Dermis blood vessel endothelial cell (primary cell): ENCODE data around the gene RCBTB2. TPM values are rescaled to one million over a fixed set of nuclear protein-coding genes. Genes with fewer than 3 reads are reported as not detected.

Experiments
- DNase-seq: peaks from one replicate; pipeline ENCODE4 v3.0.0; 2010
- total RNA-seq: library from RNA; depleted of rRNA; stranded (reverse); fragments of >200 nt; gene quantifications from 2 replicates; pipeline ENCODE4 v1.2.3, GENCODE V29; 2014

The RCBTB2 gene
- total RNA-seq, 1 donor from 2014 or later = 24.8 TPM

DNA sequence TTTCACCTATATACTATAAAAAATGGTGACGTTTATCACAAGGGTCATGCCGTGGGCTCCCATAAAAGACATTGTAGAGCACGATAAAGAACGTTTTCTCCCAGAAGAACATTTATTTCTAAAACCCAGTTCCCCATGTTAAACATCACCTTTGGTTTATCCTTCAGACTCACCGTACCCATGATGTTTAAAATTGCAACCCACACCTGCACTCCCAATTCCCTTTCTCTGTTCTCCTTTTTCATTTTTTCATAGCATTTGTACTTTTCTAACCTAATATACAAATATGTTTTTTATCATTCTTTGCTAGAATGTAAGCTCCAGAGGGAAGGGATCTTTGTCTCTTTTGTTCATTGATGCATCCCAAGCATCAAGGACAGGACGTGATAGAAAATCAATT, 2.0 kb downstream of the RCBTB2 start:
- DNase-seq = no peak

DNA sequence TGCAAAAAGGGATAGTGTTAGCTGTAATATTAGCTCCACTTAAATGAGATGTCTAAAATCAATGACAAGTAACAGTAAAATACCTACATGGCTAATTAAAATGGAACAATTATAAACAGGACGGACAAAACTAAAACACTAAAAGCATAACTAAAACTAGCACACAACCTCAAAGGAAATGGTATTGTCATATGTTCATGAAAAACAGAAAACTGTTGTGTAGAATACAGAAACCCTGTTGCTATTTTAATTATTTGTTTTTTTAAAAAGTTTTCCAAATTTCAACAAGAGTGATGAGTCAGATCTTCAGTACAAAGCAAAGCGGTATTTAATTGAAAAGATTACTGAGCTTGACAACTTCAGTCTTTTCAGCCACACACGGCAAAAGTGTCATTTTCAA, 4.2 kb downstream of the RCBTB2 start:
- no peak for DNase-seq

DNA sequence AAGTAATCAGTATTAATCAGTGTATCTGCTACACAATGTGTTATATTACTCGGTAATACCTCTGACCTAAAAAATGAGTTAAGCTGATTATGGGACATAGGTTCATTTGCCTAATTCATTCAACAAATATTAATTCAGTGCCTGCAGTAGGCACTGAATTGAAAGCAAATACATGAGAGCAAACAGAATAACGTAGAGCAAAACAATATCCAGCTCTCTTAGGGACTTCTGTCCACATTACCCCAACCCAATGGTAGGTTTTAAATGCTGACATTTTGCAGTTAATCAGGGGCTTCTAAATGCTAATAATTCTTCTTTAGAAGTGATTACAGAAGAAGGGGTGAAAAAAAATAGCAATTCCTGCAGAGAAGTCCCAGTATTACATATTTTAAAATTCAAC, 4.9 kb downstream of the RCBTB2 start:
- no peak for DNase-seq

DNA sequence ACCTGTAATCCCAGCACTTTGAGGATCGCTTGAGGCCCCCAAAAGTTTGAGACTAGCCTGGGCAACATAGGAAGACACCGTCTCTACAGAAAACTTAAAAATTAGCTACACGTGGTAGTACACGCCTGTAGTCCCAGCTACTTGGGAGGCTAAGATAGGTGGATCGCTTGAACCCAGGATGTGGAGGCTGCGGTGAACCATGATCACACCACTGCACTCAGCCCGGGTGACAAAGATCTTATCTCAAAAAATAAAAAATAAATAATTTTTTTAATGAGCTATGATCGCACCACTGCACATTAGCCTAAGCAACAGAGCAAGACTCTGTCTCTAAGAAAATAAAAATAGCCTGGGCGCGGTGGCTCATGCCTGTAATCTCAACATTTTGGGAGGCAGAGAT, 6.6 kb downstream of the RCBTB2 start:
- no peak for DNase-seq

DNA sequence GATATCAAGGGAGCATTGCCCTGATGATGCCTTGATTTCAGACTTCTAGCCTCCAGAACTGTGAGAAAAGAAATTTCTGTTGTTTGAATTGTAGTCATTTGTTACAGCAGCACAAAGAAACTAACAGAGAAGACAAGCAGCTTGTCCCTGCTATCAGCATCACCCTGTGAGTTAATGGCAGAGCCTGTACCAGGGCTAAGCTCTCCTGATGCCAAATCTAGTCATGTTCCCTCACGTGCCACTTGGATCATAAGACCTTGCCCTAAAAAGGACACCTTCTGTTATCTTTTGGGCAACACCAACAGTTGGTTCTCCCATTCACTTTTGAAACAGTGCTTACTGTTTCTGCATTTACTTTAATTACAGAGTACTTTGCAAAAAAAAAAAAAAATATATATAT, 14.8 kb downstream of the RCBTB2 start:
- DNase-seq = no peak

DNA sequence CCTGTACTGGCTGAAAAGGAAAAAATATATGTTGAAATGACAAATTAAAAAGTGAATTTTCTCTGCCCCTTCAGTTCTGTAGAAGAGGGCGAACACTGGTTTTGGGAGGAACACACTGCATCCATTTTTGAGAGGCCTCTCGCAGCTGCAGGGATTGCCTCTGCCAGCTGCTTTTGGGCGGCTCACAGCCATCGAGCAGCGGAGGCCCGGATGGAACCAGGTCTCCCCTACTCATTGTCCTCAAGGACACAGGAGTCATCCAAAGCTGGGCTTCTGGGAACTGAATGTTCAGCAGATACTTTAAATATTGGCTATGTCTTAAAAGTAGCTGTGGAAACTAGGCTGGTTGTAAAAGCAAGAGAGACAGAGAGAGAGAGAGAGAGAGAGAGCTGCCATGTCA, 17.1 kb downstream of the RCBTB2 start:
- DNase-seq = no peak

DNA sequence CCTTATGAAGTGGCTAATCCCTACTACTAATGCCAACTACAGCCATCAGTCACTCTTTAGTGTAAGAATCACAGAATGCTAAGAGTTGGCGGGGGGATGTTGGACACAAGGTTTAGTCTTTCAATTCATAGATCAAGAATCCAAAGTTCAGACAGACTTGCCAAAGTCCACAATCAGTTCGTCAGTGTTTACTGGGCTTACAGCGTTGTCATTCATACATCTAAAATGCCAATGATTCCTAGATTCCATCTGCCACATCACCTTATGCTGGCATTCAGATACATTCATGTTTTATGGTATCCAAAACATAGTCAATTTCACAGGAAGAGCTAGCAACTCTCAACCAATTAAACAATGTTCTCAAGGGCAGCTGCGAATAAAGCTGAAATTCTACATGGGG, 18.1 kb downstream of the RCBTB2 start:
- DNase-seq = no peak

DNA sequence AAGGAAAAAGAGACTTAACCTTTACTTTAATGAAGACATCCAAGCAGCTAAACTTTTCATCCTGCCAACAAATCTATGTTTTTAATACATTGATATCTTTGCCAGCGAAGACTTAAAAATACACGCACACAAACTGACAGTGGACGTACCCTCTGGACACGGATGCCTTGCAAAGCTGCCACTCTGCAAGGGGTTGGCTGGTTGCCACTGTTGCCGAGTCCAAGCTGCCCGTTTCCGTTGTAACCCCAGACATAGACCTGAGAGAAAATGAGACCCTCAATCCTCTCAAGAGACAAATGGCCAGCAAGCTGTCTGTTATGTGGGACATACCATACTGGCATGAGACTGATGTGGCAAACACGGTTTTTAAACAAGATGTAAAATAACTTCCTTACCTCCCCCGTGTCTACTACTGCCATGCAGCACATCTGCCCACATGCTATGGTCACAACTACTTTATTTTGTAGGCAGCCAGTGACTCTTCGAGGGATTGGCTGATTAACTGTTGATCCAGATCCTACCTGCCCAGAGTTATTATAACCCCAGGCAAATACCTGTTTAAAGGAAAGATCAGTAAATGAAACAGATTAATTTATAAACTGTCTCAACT, 21.2 kb downstream of the RCBTB2 start:
- peak; percentile 36 for DNase-seq

DNA sequence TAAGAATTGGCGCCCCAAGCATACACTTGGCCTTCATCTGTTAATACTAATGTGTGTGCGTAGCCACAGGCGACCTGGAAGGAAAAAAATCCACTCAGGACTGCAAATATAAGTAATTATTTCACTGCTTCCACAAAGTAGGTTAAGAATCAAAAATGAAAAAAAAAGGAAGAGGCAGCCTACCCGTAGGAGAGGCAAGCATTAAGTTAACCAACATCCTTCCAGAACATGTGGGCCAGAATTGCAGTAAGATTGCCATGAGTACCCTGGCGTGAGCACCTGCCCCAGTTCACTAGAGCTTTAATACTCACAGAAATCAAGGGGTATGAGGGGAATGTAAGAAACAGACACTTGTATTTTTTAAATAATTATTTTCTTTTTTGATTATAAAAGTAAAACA, 22.2 kb downstream of the RCBTB2 start:
- no peak for DNase-seq

DNA sequence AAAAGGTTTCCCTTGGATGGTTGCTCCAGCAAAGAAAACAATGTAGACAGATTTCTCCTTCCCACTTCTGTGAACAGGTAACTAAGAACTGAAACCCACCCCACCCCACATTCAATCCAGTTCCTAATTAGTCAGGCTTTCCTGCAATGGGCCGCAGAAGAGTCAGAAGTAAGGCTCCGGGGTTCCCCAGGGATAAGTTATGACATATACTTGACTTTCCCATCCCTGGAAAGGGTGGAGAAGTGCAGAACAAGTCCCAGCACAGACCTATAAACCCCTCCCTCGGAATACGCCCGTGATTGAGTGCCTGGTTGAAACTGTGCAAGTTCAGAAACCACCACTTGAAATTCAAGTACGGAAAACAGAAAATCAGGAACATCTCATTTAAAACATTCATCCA, 24.9 kb downstream of the RCBTB2 start:
- DNase-seq = no peak

DNA sequence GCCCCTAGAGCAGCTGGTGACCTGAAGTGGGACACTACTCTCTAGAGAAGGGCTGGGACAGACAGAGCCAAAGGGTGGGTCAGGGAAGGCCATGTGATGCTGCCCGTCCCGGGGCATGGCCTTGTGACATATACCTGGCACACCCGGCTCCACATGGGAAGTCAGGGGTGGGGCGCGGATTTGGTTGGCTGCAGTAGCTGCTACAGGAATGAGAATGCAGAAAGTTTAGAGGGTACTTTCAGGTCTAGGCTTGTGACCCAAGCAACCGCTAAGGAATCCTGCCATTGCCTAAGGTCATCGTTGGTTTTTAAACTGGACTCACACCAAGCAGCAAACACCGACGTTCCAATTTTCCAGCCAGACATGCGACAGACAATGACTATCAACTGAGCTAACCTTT, 25.9 kb downstream of the RCBTB2 start:
- no peak for DNase-seq

DNA sequence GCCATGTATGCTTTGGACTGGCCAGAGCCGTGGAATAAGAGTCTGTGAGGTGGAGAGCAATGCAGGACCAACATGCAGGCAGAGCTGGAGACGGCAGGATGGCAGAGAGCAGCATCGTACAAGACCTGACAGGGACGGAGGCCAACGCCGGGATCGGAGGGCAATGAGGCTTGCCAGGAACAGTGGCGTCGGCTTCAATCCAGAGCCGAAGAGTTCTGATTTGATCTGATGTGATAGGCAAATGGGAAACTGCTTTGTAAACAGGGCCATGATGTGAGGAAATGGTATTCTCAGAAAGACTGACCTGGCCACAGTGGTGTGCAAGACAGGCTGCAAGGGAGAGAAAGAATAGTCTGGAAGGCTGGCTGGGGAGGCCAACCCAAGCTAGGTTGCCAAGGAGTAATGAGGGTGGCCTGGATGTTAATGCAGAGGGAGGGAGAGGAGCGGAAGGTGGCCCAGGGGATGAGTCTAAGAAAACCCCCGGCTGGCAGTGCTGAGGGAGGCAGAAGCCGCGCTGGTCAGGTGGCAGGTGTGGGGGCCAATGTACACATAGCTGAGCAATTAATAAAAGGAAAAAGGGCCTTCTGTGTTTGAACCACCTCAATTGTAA, 26.7 kb downstream of the RCBTB2 start:
- no peak for DNase-seq

DNA sequence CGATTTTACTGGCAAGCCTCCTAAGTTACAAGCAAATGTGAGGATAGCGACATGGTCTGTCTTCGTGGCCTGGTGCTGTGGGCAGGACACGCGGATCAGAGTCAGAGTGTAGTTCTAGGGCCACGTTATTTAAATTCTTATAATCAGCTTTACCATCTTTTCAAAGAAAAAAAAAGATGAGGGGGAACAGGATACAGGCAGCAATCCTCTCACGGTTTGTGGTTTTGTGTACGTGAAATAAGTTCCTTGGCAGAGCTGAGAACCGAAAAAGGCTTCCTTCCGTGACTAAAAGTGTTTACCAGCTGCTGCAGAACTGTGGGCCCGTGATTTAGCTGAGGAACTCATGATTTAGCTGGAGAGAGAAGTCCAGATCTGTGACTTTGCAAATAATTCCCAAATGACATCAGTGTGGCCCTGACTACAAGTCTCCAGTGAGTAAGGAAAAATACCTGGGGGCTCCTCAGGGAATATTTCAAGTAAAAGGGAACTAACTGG, 27.2 kb downstream of the RCBTB2 start:
- DNase-seq = no peak

DNA sequence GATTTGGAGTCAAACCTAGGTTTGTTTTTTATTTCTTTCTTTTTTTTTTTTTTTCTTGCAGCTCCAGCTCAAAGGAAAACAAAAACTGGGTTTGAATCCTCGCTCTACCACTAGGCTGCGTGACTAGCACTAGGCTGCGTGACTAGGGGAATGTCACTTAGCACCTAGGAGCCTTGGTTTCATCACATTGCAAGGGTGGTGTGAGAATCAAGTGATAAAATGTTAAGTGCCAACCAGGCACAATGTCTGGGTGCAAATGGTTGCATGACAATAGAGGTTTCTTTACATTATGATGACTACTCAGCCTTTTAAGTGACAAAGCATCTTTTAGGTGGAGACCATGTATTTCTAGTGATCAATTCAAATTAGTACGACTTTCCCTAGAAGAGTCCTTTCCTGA, 27.9 kb downstream of the RCBTB2 start:
- no peak for DNase-seq

DNA sequence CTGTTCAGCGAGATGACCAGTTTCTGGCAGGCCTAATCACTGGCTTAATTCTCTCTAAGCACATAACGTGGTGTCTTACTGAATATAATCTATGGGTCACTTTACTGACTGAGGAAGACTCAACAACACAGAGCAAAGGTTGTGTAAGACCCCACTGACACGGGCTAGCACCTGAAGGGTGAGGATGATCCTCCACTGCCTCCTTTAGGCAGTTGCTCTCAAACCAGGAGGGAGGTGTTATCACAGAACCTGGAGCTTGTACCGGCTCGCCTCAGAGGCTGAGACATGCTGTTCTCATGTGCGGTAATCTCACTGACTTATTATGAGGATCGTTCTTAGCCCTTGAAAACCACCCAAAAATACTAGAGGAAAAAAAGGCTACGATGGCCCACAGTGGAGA, 28.3 kb downstream of the RCBTB2 start:
- DNase-seq = no peak

DNA sequence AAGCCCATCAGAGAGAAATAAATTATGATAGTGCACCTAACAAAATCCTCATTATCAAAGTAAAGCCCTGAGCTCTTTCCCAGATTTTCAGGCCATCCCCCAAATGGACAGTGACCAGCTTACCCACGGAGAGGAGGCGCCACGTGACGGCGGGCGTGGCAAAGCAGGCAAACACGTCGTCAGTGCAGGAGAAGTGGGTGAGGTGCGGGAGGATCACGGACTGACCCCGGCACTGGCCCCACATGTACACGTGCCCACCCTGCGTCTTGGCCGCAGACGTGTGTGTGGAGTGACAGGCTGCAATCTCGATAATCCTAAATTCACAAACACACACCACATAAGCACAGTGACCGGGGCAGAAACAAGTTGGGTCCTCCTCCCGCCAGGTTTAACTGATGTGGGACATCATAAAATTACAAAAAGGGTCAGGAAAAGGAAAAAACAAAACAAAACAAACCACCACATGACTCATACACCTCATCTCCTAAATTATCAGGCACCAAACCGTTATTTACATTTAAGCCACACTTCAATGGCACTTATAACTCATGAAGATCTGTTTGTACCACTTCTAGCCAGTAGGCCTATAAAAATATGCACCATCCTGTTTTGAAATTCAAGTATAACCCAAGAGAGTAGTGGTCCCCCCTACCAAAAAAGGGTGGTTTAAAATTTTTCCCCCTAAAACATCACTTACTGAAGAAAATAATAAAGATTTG, 30.1 kb downstream of the RCBTB2 start:
- DNase-seq = no peak

DNA sequence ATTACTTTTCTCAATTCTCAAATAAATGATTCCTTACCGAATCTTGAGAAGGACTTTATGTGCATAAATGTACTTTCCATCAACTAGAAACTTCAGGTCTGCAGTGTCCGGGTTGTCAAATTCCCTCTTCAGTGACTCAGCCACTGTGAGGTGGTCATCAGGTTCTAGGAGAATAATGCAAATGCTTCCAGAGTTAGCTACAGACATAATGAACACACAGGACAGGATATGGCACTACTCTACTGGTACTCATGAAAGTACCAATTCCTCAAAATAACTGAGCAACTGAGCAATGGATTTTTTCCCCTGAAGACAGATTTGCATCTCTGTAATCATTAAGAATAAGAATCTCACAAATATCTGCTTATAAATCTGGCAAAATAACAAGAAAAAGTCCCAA, 31.2 kb downstream of the RCBTB2 start:
- no peak for DNase-seq

DNA sequence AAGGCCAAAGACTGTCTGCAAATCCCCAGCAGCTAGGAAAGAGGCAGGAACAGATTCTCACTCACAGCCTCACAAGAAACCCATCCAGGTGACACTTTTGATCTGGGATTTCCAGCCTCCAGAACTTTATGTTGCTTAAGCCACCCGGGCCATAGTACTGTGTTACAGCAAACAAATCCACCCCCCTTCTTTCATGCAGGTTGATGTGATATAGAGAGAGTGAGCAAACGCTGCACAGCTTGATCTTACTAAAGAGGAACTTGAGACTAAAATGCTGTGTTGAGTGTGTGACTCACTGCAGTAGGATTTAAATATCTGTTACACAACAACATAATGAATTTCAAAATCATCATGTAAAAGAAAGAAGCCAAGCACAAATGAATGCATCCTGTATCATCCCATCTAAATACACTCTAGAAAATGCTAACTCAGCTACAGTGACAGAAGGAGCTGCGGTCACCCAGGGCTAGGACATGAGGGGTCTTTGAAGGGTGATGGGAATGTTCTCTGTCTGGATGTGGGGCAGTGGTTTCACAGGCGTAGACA, 32.2 kb downstream of the RCBTB2 start:
- DNase-seq = no peak

DNA sequence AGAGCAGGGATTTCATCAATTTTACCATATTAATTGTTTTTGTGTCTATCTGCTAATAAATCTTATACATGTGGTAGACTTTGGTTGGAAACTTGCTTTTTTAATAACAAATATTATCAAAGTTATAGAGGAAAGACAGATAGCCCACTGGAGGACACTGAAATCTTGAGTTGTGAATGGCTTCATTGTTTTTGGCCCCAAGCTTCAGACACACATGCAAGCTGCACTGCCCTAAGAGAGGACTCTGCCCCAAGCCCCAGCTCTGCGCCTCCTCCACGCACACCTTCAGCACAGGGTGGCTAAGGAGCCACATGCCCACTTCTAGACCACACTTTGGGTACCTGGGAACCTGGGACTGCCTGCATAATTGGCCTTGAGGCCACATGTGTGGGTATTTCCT, 35.2 kb downstream of the RCBTB2 start:
- DNase-seq = no peak

DNA sequence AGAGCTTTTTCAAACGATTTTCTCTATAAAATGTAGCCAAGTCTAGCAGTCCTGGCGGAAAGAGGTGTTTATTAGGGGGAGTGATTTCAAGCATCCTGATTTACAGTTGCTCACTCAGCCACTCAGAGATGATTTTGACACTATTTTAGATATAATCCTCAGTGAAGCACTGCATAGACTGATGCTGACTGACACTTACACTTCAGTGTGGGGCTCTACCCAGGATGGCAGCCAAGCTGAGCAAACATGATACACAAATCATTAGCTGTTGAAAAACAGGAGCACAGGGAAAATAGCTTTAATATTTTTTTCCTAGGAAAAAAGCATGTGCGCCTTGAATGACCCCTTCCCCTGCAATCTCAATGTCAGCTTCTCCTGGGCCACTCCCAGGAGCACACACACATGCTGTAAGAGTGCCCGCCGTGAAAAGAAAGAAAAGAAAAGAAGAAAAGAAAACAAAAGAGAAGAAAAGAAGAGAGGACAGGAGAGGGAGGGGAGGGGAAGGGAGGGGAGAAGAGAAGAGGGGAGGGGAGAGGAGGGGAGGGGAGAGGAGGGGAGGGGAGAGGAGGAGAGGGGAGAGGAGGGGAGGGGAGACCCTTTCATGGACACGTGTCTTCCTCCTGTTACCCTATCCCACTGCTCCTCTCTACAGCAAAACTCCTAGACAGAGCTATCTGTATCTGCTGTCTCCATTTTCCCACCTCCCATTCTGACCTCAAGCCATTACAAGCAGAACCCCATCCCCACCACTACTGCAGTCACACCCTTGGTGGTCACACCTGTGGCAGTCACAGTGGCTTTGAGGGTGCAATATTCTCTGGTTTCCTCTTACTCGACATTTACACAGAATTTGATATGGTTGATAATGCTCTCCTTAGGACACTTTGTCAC, 36.4 kb downstream of the RCBTB2 start:
- DNase-seq = no peak

DNA sequence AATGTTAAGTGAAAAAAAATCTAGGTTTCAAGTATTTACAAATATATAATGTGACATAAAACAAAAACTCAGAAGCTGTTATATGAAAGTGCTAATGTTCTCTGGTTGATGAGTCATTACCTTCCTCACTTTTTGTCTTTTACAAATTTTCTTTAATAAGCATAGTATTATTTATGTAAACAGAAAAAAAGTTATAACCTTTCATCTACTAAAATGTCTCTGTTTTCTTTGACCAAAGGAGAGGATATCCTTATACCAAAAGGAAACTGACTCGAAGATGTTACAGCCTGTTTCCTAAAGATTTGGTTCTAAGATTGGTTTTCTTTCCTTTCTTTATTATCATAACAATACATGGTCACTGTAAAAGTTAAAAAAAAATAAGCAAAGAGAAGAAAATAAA, 38.0 kb downstream of the RCBTB2 start:
- DNase-seq = peak; percentile 78

DNA sequence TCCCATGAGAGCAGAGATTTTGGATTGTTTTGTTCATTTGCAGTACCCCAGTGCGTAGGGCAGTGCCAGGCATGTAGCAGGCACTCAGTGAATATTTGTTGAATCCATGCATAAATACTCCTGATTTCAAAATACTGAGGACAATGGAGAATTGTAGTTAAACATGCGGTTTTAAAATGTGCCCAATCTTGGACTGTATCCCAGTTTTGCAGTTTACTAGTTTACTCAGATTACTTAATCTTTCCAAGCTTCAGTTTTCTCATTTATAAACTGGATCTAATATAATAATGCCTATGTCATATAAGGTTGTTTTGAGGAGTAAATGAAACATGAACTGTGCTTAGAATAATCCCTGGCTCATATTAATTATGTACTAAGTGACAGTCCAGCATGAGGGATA, 39.0 kb downstream of the RCBTB2 start:
- peak; percentile 36 for DNase-seq
